Measurements from ENCODE around the gene FBXW7.

GRCh38 chr4:152351080-152351479 is 184.8 kb downstream of the FBXW7 start:
- TF ChIP-seq ARNTL (CRISPR knock-in tag; IDR thresholded peaks at IDR 0.05; ENCODE audit: borderline replicate concordance, low read depth) (no peak), ZNF8 (CRISPR knock-in tag; IDR thresholded peaks at IDR 0.05) (no peak), CSDC2 (CRISPR knock-in tag; IDR thresholded peaks at IDR 0.05) (no peak), POU6F1 (CRISPR knock-in tag; IDR thresholded peaks at IDR 0.05; ENCODE audit: borderline replicate concordance, low read depth) (no peak), ZFP3 (CRISPR knock-in tag; IDR thresholded peaks at IDR 0.05) (no peak), ESRRG (CRISPR knock-in tag; IDR thresholded peaks at IDR 0.05) (no peak), GLIS3 (CRISPR knock-in tag; IDR thresholded peaks at IDR 0.05) (no peak), ISL1 (CRISPR knock-in tag; IDR thresholded peaks at IDR 0.05) (no peak)
- TF ChIP-seq, protein P1, sequence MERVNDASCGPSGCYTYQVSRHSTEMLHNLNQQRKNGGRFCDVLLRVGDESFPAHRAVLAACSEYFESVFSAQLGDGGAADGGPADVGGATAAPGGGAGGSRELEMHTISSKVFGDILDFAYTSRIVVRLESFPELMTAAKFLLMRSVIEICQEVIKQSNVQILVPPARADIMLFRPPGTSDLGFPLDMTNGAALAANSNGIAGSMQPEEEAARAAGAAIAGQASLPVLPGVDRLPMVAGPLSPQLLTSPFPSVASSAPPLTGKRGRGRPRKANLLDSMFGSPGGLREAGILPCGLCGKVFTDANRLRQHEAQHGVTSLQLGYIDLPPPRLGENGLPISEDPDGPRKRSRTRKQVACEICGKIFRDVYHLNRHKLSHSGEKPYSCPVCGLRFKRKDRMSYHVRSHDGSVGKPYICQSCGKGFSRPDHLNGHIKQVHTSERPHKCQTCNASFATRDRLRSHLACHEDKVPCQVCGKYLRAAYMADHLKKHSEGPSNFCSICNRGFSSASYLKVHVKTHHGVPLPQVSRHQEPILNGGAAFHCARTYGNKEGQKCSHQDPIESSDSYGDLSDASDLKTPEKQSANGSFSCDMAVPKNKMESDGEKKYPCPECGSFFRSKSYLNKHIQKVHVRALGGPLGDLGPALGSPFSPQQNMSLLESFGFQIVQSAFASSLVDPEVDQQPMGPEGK (CRISPR knock-in tag; IDR thresholded peaks at IDR 0.05; ENCODE audit: borderline replicate concordance): no peak
